Gastroesophageal sphincter (tissue), 4 donors: ENCODE data around the gene GGCT. TPM values are rescaled to one million over a fixed set of nuclear protein-coding genes. Genes with fewer than 3 reads are reported as not detected.

ENCODE experiments used
- ATAC-seq: fragments of 150-250 bp; one replicate; pipeline ENCODE4 v1.9.1; 2016; ENCODE audit warnings: mild to moderate bottlenecking, moderate library complexity
- H3K27ac ChIP-seq, 4 donors: fragments of 200-600 bp; sonication (generic) in 3 of 4; 1 replicate in 3 of 4; 2 replicates in 1 of 4; pipeline ENCODE4 v1.5.1; 2016 to 2019
- H3K27me3 ChIP-seq: fragments of 200-600 bp; sonication (generic); one replicate; pipeline ENCODE4 v1.5.1; 2019
- H3K36me3 ChIP-seq, 2 donors: fragments of 200-600 bp; sonication (generic); one replicate each; pipeline ENCODE4 v1.5.1; 2019; ENCODE audit warnings: control low read depth in 1 of 2
- H3K4me1 ChIP-seq, 3 donors: fragments of 200-600 bp; sonication (generic); 1 replicate in 2 of 3; 2 replicates in 1 of 3; pipeline ENCODE4 v1.5.1; 2016 to 2019; ENCODE audit warnings: control low read depth in 2 of 3
- H3K4me3 ChIP-seq, 2 donors: fragments of 200-600 bp; sonication (generic); one replicate each; pipeline ENCODE4 v1.5.1; 2019; ENCODE audit warnings: mild to moderate bottlenecking in 1 of 2, moderate library complexity in 1 of 2
- H3K9me3 ChIP-seq, 3 donors: fragments of 200-600 bp; sonication (generic); one replicate each; pipeline ENCODE4 v1.5.1; 2017 to 2019; ENCODE audit warnings: control low read depth in 2 of 3
- CTCF ChIP-seq, 4 experiments: fragments of 200-600 bp in 2 of 4; fragments of 450-650 bp in 2 of 4; sonication (generic) in 1 of 4; IDR thresholded peaks; one replicate each; pipeline ENCODE4 v1.5.1; 2017 to 2019; ENCODE audit warnings: antibody characterized with exemption in 4 of 4, mild to moderate bottlenecking in 2 of 4, moderate library complexity in 2 of 4
- EP300 ChIP-seq: sonication (generic); formaldehyde crosslinking; IDR thresholded peaks from one replicate; pipeline ENCODE4 v1.6.1; 2017; ENCODE audit warnings: antibody characterized with exemption, mild to moderate bottlenecking
- POLR2A ChIP-seq, 2 donors: fragments of 450-650 bp; IDR thresholded peaks; one replicate each; pipeline ENCODE4 v1.6.1; 2017; ENCODE audit warnings: antibody characterized with exemption in 2 of 2, mild to moderate bottlenecking in 2 of 2, moderate library complexity in 1 of 2
- POLR2AphosphoS5 ChIP-seq: sonication (generic); formaldehyde crosslinking; IDR thresholded peaks from one replicate; pipeline ENCODE4 v1.6.1; 2017; ENCODE audit warnings: antibody characterized with exemption
- WGBS, 2 donors: methylation state at CpG; one replicate each; pipeline ENCODE4 v1.1.5; 2018; ENCODE audit warnings: low coverage in 1 of 2; 5-methylcytosine and 5-hydroxymethylcytosine counted together
- total RNA-seq, 4 donors: library from RNA; depleted of rRNA; stranded (reverse); fragments of >200 nt; gene quantifications; one replicate each; pipeline ENCODE4 v1.1.0, GENCODE V29; 2016

Gene GGCT
- total RNA-seq, 4 donors from 2014 or later: 16.7 to 29.0 (median 23.7) TPM

GRCh38 chr7:30479202-30480120 is 25.2 kb downstream of the GGCT start:
- no peaks in the 10 kb centered on the region for H3K9me3 ChIP-seq
- H3K4me1 ChIP-seq: peaks cover 0 to 46% (median 17%) of the 10 kb centered on the region in 3 donors
- 79% methylated on average over 9 of the region's 14 CpGs for whole genome bisulfite sequencing, 2 donors
- ATAC-seq: no peak
- no peaks in the 10 kb centered on the region for H3K36me3 ChIP-seq
- H3K4me3 ChIP-seq: peak overlapping the region; percentile 75 to 80
- TF ChIP-seq CTCF (IDR thresholded peaks at IDR 0.05) (no peak), POLR2AphosphoS5 (no peak), POLR2A (IDR thresholded peaks at IDR 0.05) (no peak), EP300 (no peak)
- no peaks in the 10 kb centered on the region for H3K27me3 ChIP-seq
- peak overlapping the region; percentile 83 to 93 (median 92) for H3K27ac ChIP-seq

GRCh38 chr7:30478349-30479201 is 26.1 kb downstream of the GGCT start, which contains the start of gene NOD1:
TSS of gene NOD1 (minus strand) at chr7:30478784. CDS start at chr7:30456921, 21,863 bp downstream.
- peak within 1 kb of the TSS; percentile 75 to 80 for H3K4me3 ChIP-seq
- WGBS, 2 donors: 0 to 1% methylated on average over 12 to 16 of the region's 77 CpGs
- H3K36me3 ChIP-seq: no peaks in the 10 kb centered on the region
- peak within 1 kb of the TSS; percentile 83 to 93 (median 92) for H3K27ac ChIP-seq
- no peaks in the 10 kb centered on the region for H3K9me3 ChIP-seq
- peaks cover 0 to 54% (median 17%) of the 10 kb centered on the region in 3 donors for H3K4me1 ChIP-seq
- ATAC-seq: peak; percentile 89
- H3K27me3 ChIP-seq: no peaks in the 10 kb centered on the region
- peak; percentile 80 to 81 for TF ChIP-seq POLR2A (IDR thresholded peaks at IDR 0.05)
- no peak for TF ChIP-seq EP300
- peak in 3 of 4 experiments; percentile 30 to 38 (median 35) for TF ChIP-seq CTCF (IDR thresholded peaks at IDR 0.05)
- peak; percentile 82 for TF ChIP-seq POLR2AphosphoS5

- TF ChIP-seq POLR2A (IDR thresholded peaks at IDR 0.05) (no peak), POLR2AphosphoS5 (no peak), EP300 (no peak)
- Histone ChIP-seq H3K4me3 (no peak overlapping the region), H3K9me3 (no peaks in the 10 kb centered on the region), H3K27ac (peak overlapping the region in 3 of 4 donors; percentile 27 to 93 (median 91)), H3K36me3 (no peaks in the 10 kb centered on the region), H3K4me1 (peaks cover 3 to 74% (median 25%) of the 10 kb centered on the region in 3 donors), H3K27me3 (no peaks in the 10 kb centered on the region)
- no peak for ATAC-seq
- whole genome bisulfite sequencing, 2 donors: 54 to 94% methylated on average over 5 to 6 of the region's 10 CpGs
Observed at GRCh38 chr7:30476459-30477145, 28.0 kb downstream of the GGCT start.

- Histone ChIP-seq H3K36me3 (no peaks in the 10 kb centered on the region), H3K4me1 (peaks cover 3 to 84% (median 35%) of the 10 kb centered on the region in 3 donors)
Observed at GRCh38 chr7:30475580-30475979, 29.0 kb downstream of the GGCT start.

More at GRCh38 chr7:30475580-30475979, 29.0 kb downstream of the GGCT start:
- WGBS, 2 donors: 19 to 51% methylated on average over 3 to 5 of the region's 6 CpGs
- no peak overlapping the region for H3K4me3 ChIP-seq
- no peak for TF ChIP-seq POLR2A (IDR thresholded peaks at IDR 0.05)
- TF ChIP-seq EP300: no peak
- no peak for TF ChIP-seq POLR2AphosphoS5
- TF ChIP-seq CTCF (IDR thresholded peaks at IDR 0.05): no peak
- peak overlapping the region in 2 of 4 donors; percentile 69 to 88 for H3K27ac ChIP-seq
- no peaks in the 10 kb centered on the region for H3K27me3 ChIP-seq
- no peak for ATAC-seq
- no peaks in the 10 kb centered on the region for H3K9me3 ChIP-seq
